Erythroblast (primary cell): ENCODE results near the gene GNAL.

ENCODE experiments used
- GATA1 ChIP-seq: IDR thresholded peaks from 2 replicates; pipeline ENCODE4 v1.6.1; 2011; ENCODE audit warnings: low read depth, mild to moderate bottlenecking, control low read depth, low read length, moderate library complexity
- POLR2A ChIP-seq: IDR thresholded peaks from 2 replicates; pipeline ENCODE4 v1.6.1; 2011; ENCODE audit warnings: mild to moderate bottlenecking, low read length

DNA sequence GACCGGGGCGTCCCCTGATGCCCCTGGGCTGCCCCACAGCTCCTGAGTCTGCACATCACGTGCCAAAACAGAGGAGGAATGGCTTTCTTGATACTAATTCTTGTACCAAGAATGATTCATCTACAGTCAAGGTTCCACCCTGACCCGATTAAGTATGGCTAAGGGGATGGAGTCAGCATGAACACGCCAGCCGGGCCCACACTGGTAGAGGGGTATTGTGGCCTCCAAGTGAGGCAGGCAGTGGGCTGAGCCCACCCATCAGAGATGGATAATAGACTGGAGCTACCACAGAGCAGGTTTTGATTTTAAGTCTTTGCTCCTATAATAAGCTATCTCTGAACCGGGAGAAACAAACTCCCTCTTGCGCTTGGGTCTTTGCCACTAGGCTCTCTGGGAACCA, 17.9 kb upstream of the GNAL start:
- TF ChIP-seq POLR2A, result no peak
- no peak for TF ChIP-seq GATA1
